H1 (cell line): ENCODE results near the gene TXNIP.

ENCODE experiments used
- SP1 ChIP-seq: IDR thresholded peaks from 2 replicates; pipeline ENCODE4 v1.6.1; 2011; ENCODE audit warnings: low read depth, low read length
- TCF12 ChIP-seq: IDR thresholded peaks from 2 replicates; pipeline ENCODE4 v1.6.1; 2011; ENCODE audit warnings: low read depth, mild to moderate bottlenecking, low read length

DNA sequence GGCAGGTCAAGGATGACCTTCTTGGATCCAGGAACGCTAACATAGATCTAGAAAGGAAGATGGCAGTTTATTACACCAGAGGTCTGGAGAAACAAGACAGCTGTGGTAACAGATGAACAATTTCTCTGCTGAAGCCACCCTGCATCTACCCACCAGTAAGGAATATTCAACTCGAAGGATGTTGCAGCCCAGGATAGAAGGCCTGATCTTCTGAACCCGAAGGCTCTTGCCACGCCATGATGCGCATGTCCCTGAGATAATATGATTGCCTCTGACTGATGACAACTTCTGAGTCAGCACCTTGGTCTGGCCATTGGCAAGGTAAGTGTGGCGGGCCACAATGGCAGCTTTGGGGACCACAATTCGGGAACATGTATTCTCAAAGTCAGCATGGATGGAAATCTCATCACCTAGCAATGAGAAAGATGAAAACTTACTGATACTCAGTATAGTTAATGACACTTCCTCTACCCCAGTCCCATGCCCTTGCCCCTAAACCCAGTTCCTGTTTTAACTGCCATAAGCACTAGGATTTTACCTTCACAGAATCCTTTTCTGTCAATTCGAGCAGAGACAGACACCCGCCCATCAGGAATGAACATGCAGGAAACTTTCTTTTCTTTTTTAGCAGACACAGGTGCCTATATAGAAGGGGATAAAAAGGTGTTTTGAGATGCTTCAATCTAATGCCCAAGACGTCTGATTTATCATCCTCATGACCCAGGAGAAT, 1.8 kb downstream of the TXNIP start:
- no peak for TF ChIP-seq TCF12
- no peak for TF ChIP-seq SP1
